CD1c-positive myeloid dendritic cell (primary cell): ENCODE data around the gene STOML2.

ENCODE experiments used
- DNase-seq: peaks from one replicate; pipeline ENCODE4 v3.0.0-alpha.2; 2016; ENCODE audit errors: extremely low spot score

STOML2 gene

DNA sequence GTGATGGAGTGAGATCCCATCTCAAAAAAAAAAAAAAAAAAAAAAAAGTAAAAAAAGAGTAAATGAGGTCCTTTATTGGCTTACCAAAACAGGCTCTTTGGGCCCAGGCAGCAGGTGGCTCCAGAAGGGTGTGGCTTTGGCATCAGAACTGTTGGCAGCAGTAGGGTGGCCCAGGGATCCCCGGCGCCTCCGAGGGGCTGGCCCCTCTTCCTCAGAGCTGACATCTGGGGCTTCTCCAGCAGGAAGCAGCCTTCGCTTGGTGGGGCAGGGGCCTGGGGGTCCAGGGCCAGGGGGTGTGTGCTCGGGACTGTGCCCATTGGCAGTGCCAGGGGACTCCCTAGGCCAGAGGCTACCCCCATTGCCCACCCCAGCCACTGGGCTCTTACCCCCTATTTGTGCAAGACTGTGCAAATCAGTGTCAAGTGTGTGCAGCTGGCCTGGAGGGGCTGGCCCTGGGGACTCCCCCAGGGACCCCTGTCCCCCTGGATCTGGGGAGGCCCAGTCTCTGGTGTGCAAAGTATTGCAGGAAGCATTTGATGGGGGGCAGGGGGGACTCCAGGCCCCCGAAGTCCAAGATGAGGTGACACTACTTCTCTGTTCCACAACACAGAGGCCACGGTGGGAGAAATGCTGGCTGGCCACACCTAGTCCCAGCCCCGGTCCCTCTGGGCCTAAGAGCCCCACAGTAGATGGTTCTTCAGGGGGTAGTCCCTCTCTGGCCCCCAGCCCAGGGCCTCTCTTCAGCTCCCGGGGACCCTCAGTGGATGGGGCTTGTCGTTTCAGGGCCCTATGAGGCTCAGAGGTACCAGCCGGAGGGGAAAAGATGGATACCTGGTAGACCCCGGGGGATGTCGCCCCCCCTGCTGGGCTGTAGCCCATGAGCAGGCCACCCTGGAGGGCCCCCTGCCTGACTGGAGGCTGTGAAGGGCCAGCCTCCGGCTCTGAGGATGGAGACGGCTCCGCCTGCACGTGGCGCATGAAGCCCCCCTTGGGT lies 4.7 kb upstream of the STOML2 start:
- DNase-seq, result no peak

GRCh38 chr9:35106343-35106730 lies 3.4 kb upstream of the STOML2 start:
- DNase-seq, result no peak

DNA sequence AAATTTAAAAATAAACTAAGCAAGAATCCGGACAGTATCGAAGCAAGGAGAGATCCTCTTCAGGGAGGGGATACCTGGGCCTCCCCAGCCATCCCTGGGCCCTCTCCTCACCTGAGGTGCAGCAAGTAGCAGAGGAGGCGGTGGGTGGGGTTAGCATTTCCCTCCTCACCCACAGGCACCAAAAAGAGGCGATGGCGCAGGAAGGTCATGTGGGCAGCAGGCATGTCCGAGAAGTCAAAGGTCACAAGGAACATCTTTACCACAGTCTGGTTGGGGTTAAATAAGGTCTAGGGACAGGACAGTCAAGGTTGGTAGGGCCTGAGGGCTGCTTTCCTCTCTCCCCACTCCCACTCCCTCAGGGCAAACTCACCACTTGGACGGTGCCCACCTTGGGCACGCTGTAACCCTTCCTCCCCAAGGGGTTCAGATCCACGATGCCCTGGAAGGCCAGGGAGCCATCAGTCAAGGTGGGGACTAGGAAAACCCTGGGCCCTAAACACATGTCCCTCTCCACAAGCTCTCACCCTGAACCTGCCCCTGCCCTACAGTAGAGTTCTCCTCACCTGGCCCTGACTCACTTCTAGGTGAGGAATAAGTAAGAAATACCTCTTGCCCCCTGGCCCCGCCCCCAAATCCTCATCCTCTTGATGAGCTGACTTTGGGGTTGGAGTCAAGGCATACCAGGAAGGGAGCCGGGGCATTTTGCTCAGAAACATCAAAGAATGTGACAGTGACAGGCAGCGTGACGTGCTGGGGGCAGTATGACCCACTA lies 2.8 kb upstream of the STOML2 start:
- DNase-seq, result no peak

GRCh38 chr9:35105126-35105525 lies 2.2 kb upstream of the STOML2 start:
- DNase-seq, result no peak

DNA sequence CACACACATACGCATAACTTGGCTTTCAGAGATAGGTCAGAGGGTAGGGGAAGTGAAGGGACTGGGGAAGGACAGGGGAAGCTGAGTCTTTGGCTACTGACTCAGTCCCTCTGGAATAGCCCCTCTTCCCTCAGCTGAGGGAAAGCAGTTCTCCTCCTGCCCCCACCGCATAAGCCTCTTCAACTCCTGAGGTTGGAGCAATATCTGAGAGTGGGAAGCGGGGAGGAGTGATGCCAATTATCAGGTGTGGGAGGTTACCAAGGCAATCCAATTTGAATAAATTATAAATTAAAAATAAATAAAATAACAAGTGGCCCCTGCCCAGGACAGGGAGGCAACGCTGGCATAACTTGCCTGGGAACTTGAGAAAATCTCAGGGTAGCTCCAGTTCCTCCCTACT lies 1.7 kb upstream of the STOML2 start:
- peak; percentile 8 for DNase-seq

- DNase-seq, result no peak
Measured at GRCh38 chr9:35103660-35104191, 795 bp upstream of the STOML2 start.

DNA sequence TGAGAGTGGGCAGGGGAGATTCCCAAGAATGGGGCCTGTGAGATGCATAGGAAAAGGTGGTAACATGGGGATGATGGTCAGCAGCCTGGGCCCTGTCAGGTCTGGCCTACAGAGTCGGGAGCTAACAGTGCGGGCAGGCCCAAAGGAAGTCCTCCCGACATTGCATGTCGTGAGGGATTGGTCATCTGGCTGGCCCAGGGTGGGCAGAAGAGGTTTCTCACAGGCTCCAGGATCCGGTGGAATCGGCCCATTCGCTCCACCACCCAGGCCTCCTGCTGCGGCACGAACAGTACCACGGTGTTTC lies 514 bp downstream of the STOML2 start:
- DNase-seq, result no peak

GRCh38 chr9:35097573-35097972 lies 5.4 kb downstream of the STOML2 start:
- DNase-seq, result no peak

GRCh38 chr9:35096035-35096849 lies 6.7 kb downstream of the STOML2 start, which contains the start of gene PIGO:
Gene PIGO (minus strand): TSS chr9:35096591. CDS start chr9:35095565, 1,026 bp downstream.
- DNase-seq, result peak; percentile 90

DNA sequence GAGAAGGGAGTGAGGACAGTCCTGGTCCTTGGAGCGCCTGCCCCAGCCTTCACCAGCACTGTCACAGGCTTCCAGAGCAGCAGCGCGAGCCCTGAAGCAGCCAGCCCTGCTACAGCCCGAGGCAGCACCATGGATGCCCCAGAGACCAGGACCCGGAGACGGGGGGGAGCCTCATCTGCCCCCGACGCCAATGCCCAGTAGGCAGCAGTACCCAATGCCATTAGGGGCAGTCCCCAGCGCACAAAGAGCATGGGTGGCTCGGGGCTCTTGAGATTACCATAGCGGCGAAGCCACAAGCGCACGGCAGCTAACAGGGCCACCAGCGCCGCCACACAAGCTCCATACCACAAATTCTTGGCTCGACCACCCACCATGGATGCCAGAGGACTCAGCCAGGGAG lies 11.4 kb downstream of the STOML2 start:
- no peak for DNase-seq

GRCh38 chr9:35089434-35089833 lies 13.5 kb downstream of the STOML2 start:
- DNase-seq, result no peak

- DNase-seq, result no peak
Measured at GRCh38 chr9:35085078-35085477, 17.9 kb downstream of the STOML2 start.

GRCh38 chr9:35079426-35080341 lies 23.2 kb downstream of the STOML2 start, which contains the start of gene FANCG:
Gene FANCG (minus strand): TSS chr9:35079942. CDS start chr9:35079524, 418 bp downstream.
- peak; percentile 93 for DNase-seq

- no peak for DNase-seq
Measured at GRCh38 chr9:35079041-35079425, 23.9 kb downstream of the STOML2 start.

DNA sequence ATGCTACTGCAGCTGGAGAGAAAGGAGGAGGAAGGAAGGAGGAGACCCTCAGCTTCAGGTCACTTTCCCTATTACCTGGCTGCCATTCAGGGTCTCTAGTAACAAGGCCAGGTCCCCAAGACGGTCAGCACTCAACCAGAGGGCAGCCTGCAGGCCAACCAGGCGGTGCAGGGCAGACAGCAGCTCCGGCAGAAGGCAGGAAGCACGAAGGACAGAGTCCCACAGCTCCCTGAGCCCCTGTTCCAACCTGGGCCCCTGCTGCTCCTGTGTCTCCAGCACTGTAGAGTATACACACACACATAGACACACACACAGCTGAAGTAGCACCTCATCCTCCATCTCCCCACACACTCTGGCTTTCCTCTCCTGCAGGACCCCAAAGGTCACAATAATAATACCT lies 24.9 kb downstream of the STOML2 start:
- DNase-seq, result no peak

DNA sequence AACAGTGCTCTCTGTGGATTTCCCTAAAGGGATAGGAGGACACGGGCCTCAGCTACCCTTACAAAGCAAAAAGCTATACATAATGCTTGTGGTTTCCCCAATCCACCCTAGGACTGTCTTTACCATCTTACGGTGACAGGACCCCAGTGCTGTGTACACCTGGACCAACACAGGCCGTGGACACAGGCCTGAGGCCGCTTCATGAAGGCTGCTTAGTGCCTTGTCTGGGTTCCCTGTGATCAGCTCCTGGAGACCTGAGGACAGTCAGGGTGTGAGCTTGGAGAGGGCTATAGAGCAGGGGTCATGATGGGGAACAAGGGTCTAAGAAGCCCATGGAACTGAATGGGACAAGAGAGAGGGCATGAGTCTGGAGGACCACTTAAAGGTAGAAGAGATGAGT lies 26.1 kb downstream of the STOML2 start:
- DNase-seq, result no peak

DNA sequence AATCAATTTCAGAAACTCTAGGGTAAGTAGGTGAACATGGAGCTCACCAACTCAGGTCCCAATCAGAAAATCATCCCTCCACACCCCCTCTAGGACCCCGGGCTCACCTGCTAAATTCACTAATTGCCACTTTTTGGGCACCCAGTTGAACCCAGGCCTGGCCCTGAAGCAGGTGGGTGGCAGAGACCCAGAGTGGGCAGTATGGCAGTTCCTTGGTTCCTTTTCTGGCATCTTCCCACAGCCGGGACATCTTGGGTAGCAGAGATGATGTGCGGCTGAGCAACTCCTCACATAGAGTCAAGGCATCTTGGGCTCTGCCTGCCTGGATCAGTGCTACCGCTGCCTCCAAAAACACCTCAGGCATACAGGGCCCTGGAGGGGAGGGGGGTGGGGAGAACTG lies 27.6 kb downstream of the STOML2 start:
- no peak for DNase-seq

DNA sequence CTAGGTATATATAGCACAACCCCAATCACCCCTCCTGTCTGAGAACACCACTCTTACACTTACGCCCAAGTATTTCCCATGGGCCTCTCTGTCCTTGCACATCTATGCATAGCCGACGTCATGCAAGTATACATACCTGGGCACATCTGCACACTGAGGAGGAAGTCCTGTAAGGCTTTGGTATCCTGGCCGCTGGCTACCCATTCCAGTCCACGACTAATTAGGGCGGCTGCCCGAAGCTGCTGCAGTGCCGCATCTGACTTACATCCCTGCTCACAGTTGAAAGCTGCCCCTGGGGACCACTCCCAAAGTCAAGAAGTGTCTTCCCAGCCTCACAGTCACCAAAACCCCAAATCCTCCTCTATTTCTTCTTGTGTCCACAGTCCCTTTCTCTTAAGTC lies 28.1 kb downstream of the STOML2 start:
- DNase-seq, result no peak

DNA sequence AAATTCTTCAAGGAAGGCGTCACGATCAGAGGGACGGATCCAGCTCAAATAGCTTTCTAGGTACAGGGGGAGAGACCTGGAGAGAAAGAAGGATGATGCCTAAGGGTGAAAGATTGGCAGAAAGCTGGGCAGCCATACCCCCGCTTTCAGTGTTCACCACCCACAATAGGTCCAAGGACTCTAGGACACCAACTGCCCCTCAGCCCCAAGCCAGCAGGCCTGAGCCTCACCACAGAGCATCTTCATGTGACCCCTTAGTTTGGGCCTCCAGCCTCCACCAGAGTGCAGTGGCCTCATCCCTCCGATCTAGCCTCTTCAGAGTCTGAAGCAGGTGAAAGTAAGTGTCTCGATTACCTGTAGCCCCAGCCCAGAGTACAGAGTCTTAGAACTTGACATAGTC lies 28.8 kb downstream of the STOML2 start:
- DNase-seq, result no peak

GRCh38 chr9:35073279-35073612 lies 29.7 kb downstream of the STOML2 start:
- no peak for DNase-seq
